Keratinocyte (primary cell): ENCODE results near the gene TCHP. TPM values are rescaled to one million over a fixed set of nuclear protein-coding genes. Genes with fewer than 3 reads are reported as not detected.

Experiments
- DNase-seq: peaks from one replicate; pipeline ENCODE4 v3.0.0-alpha.2; 2011; ENCODE audit warnings: low read depth, missing footprints, low spot score
- FAIRE-seq: peaks from 2 replicates; lab custom pipeline; 2011; peaks lifted over from hg19 to GRCh38; lab: Jason Lieb, UNC
- H2AFZ ChIP-seq: 2 replicates; pipeline ENCODE4 v1.6.0; 2012; ENCODE audit warnings: low read length, control low read depth, inconsistent platforms; ENCODE audit not compliant: control insufficient read depth
- H3K27ac ChIP-seq: 2 replicates; pipeline ENCODE4 v1.5.1; 2011; ENCODE audit warnings: low read length; ENCODE audit not compliant: control insufficient read depth, insufficient read depth
- H3K27me3 ChIP-seq: 3 replicates; pipeline ENCODE4 v1.6.0; 2011; ENCODE audit warnings: low read length; ENCODE audit not compliant: control insufficient read depth, insufficient read depth; ENCODE audit errors: extremely low read depth
- H3K36me3 ChIP-seq, 2 experiments: 2 replicates in 1 of 2; 3 replicates in 1 of 2; pipeline ENCODE4 v1.5.1; 2011; ENCODE audit warnings: low read length in 2 of 2, mild to moderate bottlenecking in 1 of 2; ENCODE audit not compliant: control insufficient read depth in 2 of 2, insufficient read depth in 2 of 2; ENCODE audit errors: extremely low read depth in 1 of 2
- H3K4me1 ChIP-seq: 3 replicates; pipeline ENCODE4 v1.5.1; 2011; ENCODE audit warnings: low read length; ENCODE audit not compliant: control insufficient read depth, insufficient read depth; ENCODE audit errors: extremely low read depth
- H3K4me2 ChIP-seq: 3 replicates; pipeline ENCODE4 v1.6.0; 2011; ENCODE audit warnings: low read depth, low read length; ENCODE audit not compliant: control insufficient read depth, insufficient read depth; ENCODE audit errors: extremely low read depth
- H3K4me3 ChIP-seq, 3 experiments: fragments of 200-600 bp in 1 of 3; sonication (generic) in 1 of 3; 2 replicates in 2 of 3; 3 replicates in 1 of 3; pipeline ENCODE4 v1.5.1; 2011 to 2016; ENCODE audit warnings: low read length in 3 of 3, mild to moderate bottlenecking in 3 of 3, control low read depth in 2 of 3, inconsistent platforms in 1 of 3, low read depth in 1 of 3, mixed read lengths in 1 of 3, mixed run types in 1 of 3, moderate library complexity in 1 of 3; ENCODE audit not compliant: control insufficient read depth in 2 of 3, insufficient read depth in 2 of 3; ENCODE audit errors: extremely low read depth in 1 of 3
- H3K79me2 ChIP-seq: 2 replicates; pipeline ENCODE4 v1.6.0; 2012; ENCODE audit warnings: low read length; ENCODE audit not compliant: control insufficient read depth, insufficient read depth
- H3K9ac ChIP-seq: 3 replicates; pipeline ENCODE4 v1.6.0; 2011; ENCODE audit warnings: low read length; ENCODE audit not compliant: control insufficient read depth, insufficient read depth; ENCODE audit errors: extremely low read depth
- H3K9me1 ChIP-seq: 3 replicates; pipeline ENCODE4 v1.6.0; 2011; ENCODE audit warnings: low read length; ENCODE audit not compliant: control insufficient read depth, insufficient read depth; ENCODE audit errors: extremely low read depth
- H3K9me3 ChIP-seq: 2 replicates; pipeline ENCODE4 v1.5.1; 2012; ENCODE audit warnings: low read depth, low read length; ENCODE audit not compliant: control insufficient read depth
- H4K20me1 ChIP-seq: 3 replicates; pipeline ENCODE4 v1.6.0; 2011; ENCODE audit warnings: low read length; ENCODE audit not compliant: control insufficient read depth, insufficient read depth; ENCODE audit errors: extremely low read depth
- CTCF ChIP-seq, 3 experiments: IDR thresholded peaks in 1 of 3; conservative IDR thresholded peaks in 1 of 3; optimal IDR thresholded peaks in 1 of 3; 2 replicates in 2 of 3; 3 replicates in 1 of 3; pipeline versions ENCODE3 to v1.5.1; 2011; ENCODE audit warnings: low read length in 3 of 3, mild to moderate bottlenecking in 3 of 3, moderate library complexity in 2 of 3, control low read depth in 1 of 3, inconsistent platforms in 1 of 3; ENCODE audit not compliant: insufficient read depth in 2 of 3; ENCODE audit errors: extremely low read depth in 1 of 3
- EZH2 ChIP-seq: IDR thresholded peaks from one replicate; pipeline ENCODE4 v1.6.1; 2012; ENCODE audit warnings: inconsistent platforms, mild to moderate bottlenecking, low read length, moderate library complexity
- dilution Hi-C: fragments of 300-500 bp; cut with MboI; formaldehyde crosslinking; loops from one replicate; pipeline ENCODE4 v1.7.0; 2020; ENCODE audit warnings: low sequenced_read_pairs; ENCODE audit not compliant: extremely low pct_ligation_motif_present
- polyA plus RNA-seq, 5 experiments: library from polyadenylated mRNA; depleted of rRNA in 3 of 5; stranded (reverse) in 3 of 5; stranded (forward) in 1 of 5; unstranded in 1 of 5; fragments of >200 nt; gene quantifications; 1 replicate in 1 of 5; 2 replicates in 3 of 5; 3 replicates in 1 of 5; pipeline versions ENCODE4 v1.2.1 to v1.2.3, GENCODE V29; 2011 to 2012; ENCODE audit warnings: missing spikeins in 2 of 5, low read depth in 1 of 5, low replicate concordance in 1 of 5

Gene TCHP
- polyA plus RNA-seq, 1 donor (not counting 4 experiments of a cell fraction or from before 2014, with no cell fraction given): 9.6 TPM

GRCh38 chr12:109932878-109933503 lies 32.9 kb downstream of the TCHP start:
- H3K36me3 ChIP-seq: peaks cover 22 to 25% of the 10 kb centered on the region in 2 experiments
- no peak overlapping the region for H3K27ac ChIP-seq
- H3K79me2 ChIP-seq: no peaks in the 10 kb centered on the region
- no peaks in the 10 kb centered on the region for H4K20me1 ChIP-seq
- dilution Hi-C loops: no loop called here
- FAIRE-seq: no peak
- TF ChIP-seq CTCF (optimal IDR thresholded peaks at IDR 0.05 in 1 of 3, IDR thresholded peaks at IDR 0.05 in 1 of 3, conservative IDR thresholded peaks at IDR 0.05 in 1 of 3; ENCODE audit: extremely low read depth in 1 of 3, insufficient read depth in 2 of 3, low read length in 3 of 3): no peak
- TF ChIP-seq EZH2: no peak
- H2AFZ ChIP-seq: no peak overlapping the region
- DNase-seq: no peak
- no peak overlapping the region for H3K4me2 ChIP-seq
- H3K4me3 ChIP-seq: no peak overlapping the region
- H3K27me3 ChIP-seq: no peaks in the 10 kb centered on the region
- no peak overlapping the region for H3K9ac ChIP-seq
- no peaks in the 10 kb centered on the region for H3K4me1 ChIP-seq
- no peaks in the 10 kb centered on the region for H3K9me1 ChIP-seq
- H3K9me3 ChIP-seq: no peaks in the 10 kb centered on the region

- Histone ChIP-seq H3K9ac (no peak overlapping the region), H4K20me1 (no peaks in the 10 kb centered on the region), H2AFZ (no peak overlapping the region), H3K4me1 (no peaks in the 10 kb centered on the region), H3K9me3 (no peaks in the 10 kb centered on the region), H3K79me2 (no peaks in the 10 kb centered on the region), H3K27me3 (no peaks in the 10 kb centered on the region), H3K27ac (no peak overlapping the region), H3K36me3 (peaks cover 21 to 33% of the 10 kb centered on the region in 2 experiments), H3K4me3 (no peak overlapping the region), H3K4me2 (no peak overlapping the region), H3K9me1 (no peaks in the 10 kb centered on the region)
- FAIRE-seq (peak; percentile 29), DNase-seq (no peak)
- dilution Hi-C loops: no loop called here
- TF ChIP-seq CTCF (optimal IDR thresholded peaks at IDR 0.05 in 1 of 3, IDR thresholded peaks at IDR 0.05 in 1 of 3, conservative IDR thresholded peaks at IDR 0.05 in 1 of 3; ENCODE audit: extremely low read depth in 1 of 3, insufficient read depth in 2 of 3, low read length in 3 of 3): peak in 2 of 3 experiments; percentile 10 to 24
- TF ChIP-seq EZH2: no peak
Observed at GRCh38 chr12:109934026-109934425, 34.0 kb downstream of the TCHP start.
